HG02943 (cell line): ENCODE data around the gene ERH.
"Not testable (repeated sequence)": the region's sequence is repeated elsewhere in the genome, so short reads cannot be mapped to it uniquely, and the experiment has no call there.

ENCODE experiments used
- ATAC-seq: cut with Tn5 transposase; IDR thresholded peaks from one replicate; pipeline ENCODE4 v1.9.1; 2021; ENCODE audit warnings: mild to moderate bottlenecking, low read depth, moderate library complexity; ENCODE audit not compliant: unreplicated experiment

The ERH gene

GRCh38 chr14:69399750-69400149, 1.7 kb upstream of the ERH start:
- no peak for ATAC-seq

DNA sequence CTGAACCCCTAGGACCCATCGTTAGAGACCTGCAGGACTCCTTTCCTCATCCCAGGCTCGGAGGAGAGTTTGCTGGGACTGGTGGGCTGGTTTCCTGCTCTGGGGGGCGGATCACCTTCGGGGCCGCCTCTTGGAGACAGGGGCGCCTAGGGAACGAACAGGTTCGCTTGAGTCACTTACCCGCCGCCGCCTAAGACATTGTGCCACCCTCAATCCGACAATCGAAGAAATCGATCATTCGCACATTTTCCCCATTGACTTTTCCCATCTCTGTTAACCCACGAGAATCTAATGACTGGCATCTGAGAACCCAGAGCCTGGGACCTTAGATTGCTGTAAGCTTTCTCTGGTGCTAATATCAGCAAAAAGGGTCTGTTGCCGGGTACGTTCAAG, 715 bp upstream of the ERH start:
- ATAC-seq, result no peak

GRCh38 chr14:69395929-69396328, 2.2 kb downstream of the ERH start:
- ATAC-seq, result no peak

- no peak for ATAC-seq
These were observed 5.6 kb downstream of the ERH start for GRCh38 chr14:69392481-69392880.

- not testable (repeated sequence) for ATAC-seq
These were observed 6.7 kb downstream of the ERH start for GRCh38 chr14:69391400-69391799.

- no peak for ATAC-seq
These were observed 10.8 kb downstream of the ERH start for GRCh38 chr14:69387311-69387710.

GRCh38 chr14:69378274-69378673, 19.8 kb downstream of the ERH start:
- no peak for ATAC-seq

DNA sequence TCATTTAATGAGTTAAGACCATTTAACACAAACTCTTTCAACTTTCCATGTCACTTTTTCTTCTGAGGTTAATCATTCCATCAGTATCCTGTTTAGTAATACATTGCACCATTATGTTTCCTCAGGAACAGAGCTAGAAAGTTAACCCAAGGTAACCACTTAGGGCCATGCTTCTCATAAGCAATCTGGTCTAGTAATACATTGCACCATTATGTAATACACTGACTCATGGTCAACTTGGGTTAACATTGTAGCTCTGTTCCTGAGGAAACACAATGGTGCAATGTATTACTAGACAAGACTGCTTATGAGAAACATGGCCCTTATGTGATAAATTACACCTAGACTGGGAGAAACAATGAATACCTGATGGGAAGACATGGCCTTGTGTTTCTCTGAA, 21.7 kb downstream of the ERH start:
- no peak for ATAC-seq

- ATAC-seq, result no peak
These were observed 22.4 kb downstream of the ERH start for GRCh38 chr14:69375722-69376121.

- no peak for ATAC-seq
These were observed 22.9 kb downstream of the ERH start for GRCh38 chr14:69375182-69375581.

DNA sequence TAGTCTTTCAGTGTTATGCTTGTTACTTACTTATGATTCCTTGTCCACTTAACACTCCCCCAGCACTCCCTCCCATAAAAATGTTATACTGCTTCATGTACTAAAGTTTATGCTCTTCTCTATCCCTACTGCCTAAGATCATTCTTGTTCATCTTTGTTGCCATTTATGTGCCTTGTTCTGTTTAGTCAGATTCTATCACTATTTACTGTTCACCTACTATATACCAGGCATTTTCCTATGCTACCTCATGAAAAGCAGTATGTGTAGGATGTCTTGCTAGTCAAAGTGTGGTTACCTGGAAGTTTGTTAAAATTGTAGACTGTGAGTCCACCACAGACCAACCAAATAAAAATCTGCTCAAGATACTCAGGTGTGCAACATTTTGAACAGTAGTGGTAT, 23.9 kb downstream of the ERH start:
- ATAC-seq, result no peak

- no peak for ATAC-seq
These were observed 25.0 kb downstream of the ERH start for GRCh38 chr14:69373104-69373503.

GRCh38 chr14:69372146-69372545, 26.0 kb downstream of the ERH start:
- no peak for ATAC-seq

DNA sequence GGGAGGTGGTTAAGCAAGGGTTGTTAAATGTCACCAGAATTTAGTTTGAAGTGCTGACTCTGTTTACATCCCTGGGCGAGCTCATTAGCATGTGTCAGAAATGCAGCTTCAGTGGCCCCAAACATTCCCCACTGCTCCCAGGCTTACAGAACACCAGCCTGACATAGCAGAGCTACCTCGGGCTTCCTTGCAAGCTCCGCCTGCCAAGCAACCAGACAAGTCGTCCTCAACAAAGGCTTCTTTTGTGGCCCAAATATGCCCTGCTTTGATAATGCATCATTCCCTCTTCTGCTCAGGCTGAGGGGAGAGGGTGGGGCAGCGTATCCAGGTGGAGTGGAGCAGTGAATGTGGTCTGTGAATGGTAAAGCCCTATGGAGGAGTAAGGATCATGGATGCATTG, 28.0 kb downstream of the ERH start:
- no peak for ATAC-seq

- ATAC-seq, result no peak
These were observed 29.7 kb downstream of the ERH start for GRCh38 chr14:69368381-69368780.

GRCh38 chr14:69366761-69367160, 31.3 kb downstream of the ERH start:
- ATAC-seq, result no peak

GRCh38 chr14:69366069-69366468, 32.0 kb downstream of the ERH start:
- ATAC-seq, result no peak

DNA sequence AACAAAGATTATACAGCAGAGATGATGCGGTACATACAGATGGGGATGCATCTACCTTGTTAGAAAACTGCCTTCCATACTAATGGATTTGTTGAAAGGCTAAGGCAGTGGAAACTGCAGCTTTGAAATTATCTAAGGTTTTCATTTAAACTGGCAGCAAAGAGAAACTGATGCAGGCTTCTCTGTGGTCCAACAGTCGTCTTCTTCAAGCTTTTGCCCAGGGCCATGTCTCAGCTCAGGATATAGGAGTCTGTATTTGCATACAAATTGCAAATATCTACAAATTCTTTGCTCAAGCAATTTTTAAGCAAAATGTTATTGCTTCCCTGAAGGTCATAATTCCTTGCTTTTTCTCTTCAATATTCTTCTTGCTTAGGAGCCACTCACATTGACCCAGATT, 33.7 kb downstream of the ERH start:
- no peak for ATAC-seq

DNA sequence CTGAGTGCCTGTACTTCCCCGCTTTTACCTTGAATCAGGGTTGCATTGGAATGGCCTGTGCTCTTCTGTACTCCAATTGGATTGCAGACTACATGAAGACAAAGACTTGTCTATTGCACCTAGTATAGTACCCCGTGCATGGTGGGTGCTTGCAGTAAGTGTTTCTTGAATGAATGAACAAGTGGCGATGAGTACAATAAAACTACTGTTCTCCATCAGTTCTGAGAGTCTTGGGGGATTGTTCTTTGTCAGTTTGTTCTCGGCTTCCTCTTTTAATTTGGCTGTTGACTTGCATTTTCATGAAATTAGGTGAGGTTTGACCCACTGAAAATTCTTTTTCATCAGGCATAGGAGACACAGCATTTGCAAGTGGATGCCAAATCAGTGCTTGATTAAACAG, 34.1 kb downstream of the ERH start:
- no peak for ATAC-seq

- no peak for ATAC-seq
These were observed 35.0 kb downstream of the ERH start for GRCh38 chr14:69363055-69363454.

DNA sequence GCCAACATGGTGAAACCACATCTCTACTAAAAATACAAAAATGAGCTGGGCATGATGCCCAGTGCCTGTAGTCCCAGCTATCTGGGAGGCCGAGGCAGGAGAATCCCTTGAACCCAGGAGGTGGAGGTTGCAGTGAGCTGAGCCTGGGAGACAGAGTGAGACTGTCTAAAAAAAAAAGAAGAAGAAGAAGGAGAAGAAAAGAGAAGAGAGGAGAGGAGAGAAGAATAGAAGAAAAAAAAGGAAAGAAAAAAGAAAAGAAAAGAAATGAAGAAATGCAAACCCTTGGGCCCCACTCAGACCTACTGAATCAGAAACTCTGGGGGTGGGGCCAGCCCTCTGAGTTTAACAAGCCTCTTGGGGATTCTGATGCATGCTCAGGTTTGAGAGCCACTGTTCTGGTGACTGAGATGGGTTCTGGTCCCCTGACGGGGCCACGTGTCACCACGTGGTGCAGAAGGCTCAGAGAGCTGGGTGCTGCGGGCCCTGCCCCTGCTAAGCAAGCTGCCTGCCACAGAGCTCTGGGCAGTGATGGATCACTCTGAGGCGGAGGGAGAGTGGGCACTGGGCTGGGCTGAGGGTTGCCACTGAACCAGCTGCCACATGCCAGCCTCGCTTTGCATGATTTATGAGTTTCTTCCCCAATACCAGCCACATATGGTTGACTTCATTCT, 37.5 kb downstream of the ERH start:
- ATAC-seq, result no peak

DNA sequence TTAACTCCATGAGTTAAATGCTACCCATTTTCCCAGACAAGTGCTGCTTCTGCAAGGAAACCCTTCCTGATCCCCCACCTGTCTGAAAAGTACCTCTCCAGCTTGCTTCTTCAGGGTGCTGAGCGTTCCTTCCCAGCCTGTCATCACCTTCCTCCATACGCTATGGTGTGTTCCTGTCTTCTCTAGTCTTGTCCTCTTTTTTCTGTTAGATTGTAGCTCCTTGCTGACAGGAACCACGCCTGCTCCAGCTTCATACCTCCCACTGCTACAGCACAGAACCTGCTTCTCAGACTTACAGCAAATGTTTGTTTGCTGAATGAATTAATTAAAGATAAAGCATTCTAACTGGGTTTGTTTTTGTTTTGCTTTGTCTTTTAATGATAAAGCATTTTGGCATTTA, 39.1 kb downstream of the ERH start:
- ATAC-seq, result no peak
